GM23338 (cell line): Measurements from ENCODE around the gene GPR50. TPM values are rescaled to one million over a fixed set of nuclear protein-coding genes. Genes with fewer than 3 reads are reported as not detected.

ENCODE experiments used
- ATAC-seq: fragments of 200-7000 bp; cut with Tn5 transposase; 3 replicates; pipeline ENCODE4 v1.9.1; 2020
- DNase-seq: peaks from one replicate; pipeline ENCODE4 v3.0.0-alpha.2; 2015; ENCODE audit warnings: low spot score
- H2AFZ ChIP-seq: fragments of 200-600 bp; sonication (generic); 2 replicates; pipeline ENCODE4 v1.8.0; 2016; ENCODE audit warnings: antibody characterized with exemption, mild to moderate bottlenecking, moderate library complexity
- H3F3A ChIP-seq: fragments of 200-600 bp; sonication (generic); replicated peaks from 2 replicates; pipeline ENCODE4 v1.8.0; 2017; ENCODE audit warnings: antibody characterized with exemption, mixed run types, low read depth
- H3K27ac ChIP-seq: fragments of 200-600 bp; sonication (generic); 2 replicates; pipeline ENCODE4 v1.6.1; 2016; ENCODE audit warnings: low read depth
- H3K27me3 ChIP-seq: fragments of 200-600 bp; sonication (generic); 2 replicates; pipeline ENCODE4 v1.8.0; 2016; ENCODE audit warnings: mild to moderate bottlenecking, mixed run types, moderate library complexity; ENCODE audit not compliant: insufficient read depth
- H3K36me3 ChIP-seq: fragments of 200-600 bp; sonication (generic); 2 replicates; pipeline ENCODE4 v1.8.0; 2016; ENCODE audit warnings: mild to moderate bottlenecking; ENCODE audit not compliant: insufficient read depth
- H3K4me1 ChIP-seq: fragments of 200-600 bp; sonication (generic); 2 replicates; pipeline ENCODE4 v1.8.0; 2016; ENCODE audit warnings: mild to moderate bottlenecking, moderate library complexity; ENCODE audit not compliant: insufficient read depth
- H3K4me2 ChIP-seq: fragments of 200-600 bp; sonication (generic); 2 replicates; pipeline ENCODE4 v1.7.1; 2017; ENCODE audit warnings: mixed run types
- H3K4me3 ChIP-seq: fragments of 200-600 bp; sonication (generic); 2 replicates; pipeline ENCODE4 v1.6.1; 2016; ENCODE audit warnings: mixed run types
- H3K79me2 ChIP-seq: fragments of 200-600 bp; sonication (generic); replicated peaks from 2 replicates; pipeline ENCODE4 v1.8.0; 2017; ENCODE audit warnings: mild to moderate bottlenecking; ENCODE audit not compliant: insufficient read depth
- H3K9me2 ChIP-seq: fragments of 200-600 bp; sonication (generic); 2 replicates; pipeline ENCODE4 v1.8.0; 2017; ENCODE audit not compliant: insufficient read depth
- H4K20me1 ChIP-seq: fragments of 200-600 bp; sonication (generic); replicated peaks from 2 replicates; pipeline ENCODE4 v1.8.0; 2017; ENCODE audit warnings: mild to moderate bottlenecking; ENCODE audit not compliant: insufficient read depth
- H3K27ac Mint-ChIP-seq: 2 replicates; pipeline ENCODE4 v1.8.0; 2020; ENCODE audit warnings: inconsistent platforms, mild to moderate bottlenecking, moderate library complexity, mixed read lengths
- H3K27me3 Mint-ChIP-seq: 3 replicates; pipeline ENCODE4 v1.8.0; 2022; ENCODE audit warnings: low read depth, mild to moderate bottlenecking, moderate library complexity, mixed read lengths, inconsistent platforms; ENCODE audit not compliant: insufficient read depth, poor library complexity
- H3K36me3 Mint-ChIP-seq: 3 replicates; pipeline ENCODE4 v1.8.0; 2021; ENCODE audit warnings: low read depth, mild to moderate bottlenecking, inconsistent platforms, moderate library complexity, mixed read lengths
- H3K4me1 Mint-ChIP-seq: 3 replicates; pipeline ENCODE4 v1.8.0; 2020; ENCODE audit warnings: mild to moderate bottlenecking, inconsistent platforms, mixed read lengths
- H3K4me3 Mint-ChIP-seq: 3 replicates; pipeline ENCODE4 v1.8.0; 2021; ENCODE audit warnings: moderate library complexity, mild to moderate bottlenecking, inconsistent platforms, mixed read lengths
- H3K9me3 Mint-ChIP-seq: 3 replicates; pipeline ENCODE4 v1.8.0; 2020; ENCODE audit warnings: moderate library complexity, mild to moderate bottlenecking, inconsistent platforms, mixed read lengths
- EZH2 ChIP-seq: fragments of 200-600 bp; sonication (generic); IDR thresholded peaks from one replicate; pipeline ENCODE4 v1.8.0; 2017; ENCODE audit warnings: antibody characterized with exemption, mild to moderate bottlenecking, low read depth; ENCODE audit not compliant: unreplicated experiment
- JUNB ChIP-seq: IDR thresholded peaks from one replicate; pipeline ENCODE4 v1.6.1; 2016; ENCODE audit warnings: antibody characterized with exemption; ENCODE audit not compliant: unreplicated experiment
- REST ChIP-seq: IDR thresholded peaks from one replicate; pipeline ENCODE4 v1.6.1; 2018; ENCODE audit warnings: antibody characterized with exemption; ENCODE audit not compliant: unreplicated experiment
- STAT1 ChIP-seq: IDR thresholded peaks from one replicate; pipeline ENCODE4 v1.6.1; 2016; ENCODE audit warnings: antibody characterized with exemption; ENCODE audit not compliant: unreplicated experiment
- ZNF114 ChIP-seq: fragments of 250-450 bp; sonication (Bioruptor Pico); IDR thresholded peaks from 2 replicates; pipeline ENCODE4 v1.5.0; 2020; ENCODE audit warnings: mild to moderate bottlenecking, moderate library complexity
- ZNF331 ChIP-seq: fragments of 250-450 bp; sonication (Bioruptor Pico); IDR thresholded peaks from 2 replicates; pipeline ENCODE4 v1.5.0; 2020; ENCODE audit warnings: low read depth, mild to moderate bottlenecking, moderate library complexity
- polyA plus RNA-seq: library from polyadenylated mRNA; unstranded; fragments of >200 nt; fragmentation: Nextera tagmentation; extraction: Ambion mirVana; gene quantifications from 2 replicates; pipeline ENCODE4 v1.2.1, GENCODE V29; 2016
- total RNA-seq: library from RNA; depleted of rRNA; stranded (reverse); fragments of >200 nt; shearing (Covaris generic); gene quantifications from 2 replicates; pipeline ENCODE4 v1.2.3, GENCODE V29; 2014
- TF ChIP-seq, protein P1 (sequence below): fragments of 250-450 bp; sonication (Bioruptor Pico); IDR thresholded peaks from 2 replicates; pipeline ENCODE4 v1.5.0; 2020; ENCODE audit warnings: mild to moderate bottlenecking, moderate library complexity
- TF ChIP-seq, protein P2 (sequence below): IDR thresholded peaks from 2 replicates; pipeline ENCODE4 v1.6.1; 2016; ENCODE audit warnings: antibody characterized with exemption
- TF ChIP-seq, protein P3 (sequence below), 2 experiments: fragments of 200-600 bp in 1 of 2; sonication (generic) in 1 of 2; conservative IDR thresholded peaks; 2 replicates each; pipeline versions ENCODE4 v1.5.1 to v1.6.1; 2016 to 2017; ENCODE audit warnings: antibody characterized with exemption in 2 of 2, low read depth in 2 of 2, mild to moderate bottlenecking in 2 of 2, moderate library complexity in 1 of 2

Gene GPR50
- total and polyA plus RNA-seq, 2 experiments from 2014 or later = 0.59 to 1.5 TPM

- no peaks in the 10 kb centered on the region for H4K20me1 ChIP-seq
- Mint-ChIP-seq H3K36me3 (no peaks in the 10 kb centered on the region), H3K4me1 (peaks cover 20% of the 10 kb centered on the region; the same call in 2 of the 3 replicates), H3K9me3 (no peaks in the 10 kb centered on the region; the same call in 1 of the 3 replicates), H3K27ac (no peak overlapping the region), H3K27me3 (peaks cover 4% of the 10 kb centered on the region), H3K4me3 (no peak overlapping the region)
- no peaks in the 10 kb centered on the region for H3K9me2 ChIP-seq
- DNase-seq (no peak), ATAC-seq (no peak)
- no peak overlapping the region for H3K4me2 ChIP-seq
- H3K4me3 ChIP-seq = no peak overlapping the region
- TF ChIP-seq EZH2 (no peak), JUNB (no peak), ZNF331 (no peak), STAT1 (no peak), REST (no peak), ZNF114 (no peak)
- TF ChIP-seq, protein P1, sequence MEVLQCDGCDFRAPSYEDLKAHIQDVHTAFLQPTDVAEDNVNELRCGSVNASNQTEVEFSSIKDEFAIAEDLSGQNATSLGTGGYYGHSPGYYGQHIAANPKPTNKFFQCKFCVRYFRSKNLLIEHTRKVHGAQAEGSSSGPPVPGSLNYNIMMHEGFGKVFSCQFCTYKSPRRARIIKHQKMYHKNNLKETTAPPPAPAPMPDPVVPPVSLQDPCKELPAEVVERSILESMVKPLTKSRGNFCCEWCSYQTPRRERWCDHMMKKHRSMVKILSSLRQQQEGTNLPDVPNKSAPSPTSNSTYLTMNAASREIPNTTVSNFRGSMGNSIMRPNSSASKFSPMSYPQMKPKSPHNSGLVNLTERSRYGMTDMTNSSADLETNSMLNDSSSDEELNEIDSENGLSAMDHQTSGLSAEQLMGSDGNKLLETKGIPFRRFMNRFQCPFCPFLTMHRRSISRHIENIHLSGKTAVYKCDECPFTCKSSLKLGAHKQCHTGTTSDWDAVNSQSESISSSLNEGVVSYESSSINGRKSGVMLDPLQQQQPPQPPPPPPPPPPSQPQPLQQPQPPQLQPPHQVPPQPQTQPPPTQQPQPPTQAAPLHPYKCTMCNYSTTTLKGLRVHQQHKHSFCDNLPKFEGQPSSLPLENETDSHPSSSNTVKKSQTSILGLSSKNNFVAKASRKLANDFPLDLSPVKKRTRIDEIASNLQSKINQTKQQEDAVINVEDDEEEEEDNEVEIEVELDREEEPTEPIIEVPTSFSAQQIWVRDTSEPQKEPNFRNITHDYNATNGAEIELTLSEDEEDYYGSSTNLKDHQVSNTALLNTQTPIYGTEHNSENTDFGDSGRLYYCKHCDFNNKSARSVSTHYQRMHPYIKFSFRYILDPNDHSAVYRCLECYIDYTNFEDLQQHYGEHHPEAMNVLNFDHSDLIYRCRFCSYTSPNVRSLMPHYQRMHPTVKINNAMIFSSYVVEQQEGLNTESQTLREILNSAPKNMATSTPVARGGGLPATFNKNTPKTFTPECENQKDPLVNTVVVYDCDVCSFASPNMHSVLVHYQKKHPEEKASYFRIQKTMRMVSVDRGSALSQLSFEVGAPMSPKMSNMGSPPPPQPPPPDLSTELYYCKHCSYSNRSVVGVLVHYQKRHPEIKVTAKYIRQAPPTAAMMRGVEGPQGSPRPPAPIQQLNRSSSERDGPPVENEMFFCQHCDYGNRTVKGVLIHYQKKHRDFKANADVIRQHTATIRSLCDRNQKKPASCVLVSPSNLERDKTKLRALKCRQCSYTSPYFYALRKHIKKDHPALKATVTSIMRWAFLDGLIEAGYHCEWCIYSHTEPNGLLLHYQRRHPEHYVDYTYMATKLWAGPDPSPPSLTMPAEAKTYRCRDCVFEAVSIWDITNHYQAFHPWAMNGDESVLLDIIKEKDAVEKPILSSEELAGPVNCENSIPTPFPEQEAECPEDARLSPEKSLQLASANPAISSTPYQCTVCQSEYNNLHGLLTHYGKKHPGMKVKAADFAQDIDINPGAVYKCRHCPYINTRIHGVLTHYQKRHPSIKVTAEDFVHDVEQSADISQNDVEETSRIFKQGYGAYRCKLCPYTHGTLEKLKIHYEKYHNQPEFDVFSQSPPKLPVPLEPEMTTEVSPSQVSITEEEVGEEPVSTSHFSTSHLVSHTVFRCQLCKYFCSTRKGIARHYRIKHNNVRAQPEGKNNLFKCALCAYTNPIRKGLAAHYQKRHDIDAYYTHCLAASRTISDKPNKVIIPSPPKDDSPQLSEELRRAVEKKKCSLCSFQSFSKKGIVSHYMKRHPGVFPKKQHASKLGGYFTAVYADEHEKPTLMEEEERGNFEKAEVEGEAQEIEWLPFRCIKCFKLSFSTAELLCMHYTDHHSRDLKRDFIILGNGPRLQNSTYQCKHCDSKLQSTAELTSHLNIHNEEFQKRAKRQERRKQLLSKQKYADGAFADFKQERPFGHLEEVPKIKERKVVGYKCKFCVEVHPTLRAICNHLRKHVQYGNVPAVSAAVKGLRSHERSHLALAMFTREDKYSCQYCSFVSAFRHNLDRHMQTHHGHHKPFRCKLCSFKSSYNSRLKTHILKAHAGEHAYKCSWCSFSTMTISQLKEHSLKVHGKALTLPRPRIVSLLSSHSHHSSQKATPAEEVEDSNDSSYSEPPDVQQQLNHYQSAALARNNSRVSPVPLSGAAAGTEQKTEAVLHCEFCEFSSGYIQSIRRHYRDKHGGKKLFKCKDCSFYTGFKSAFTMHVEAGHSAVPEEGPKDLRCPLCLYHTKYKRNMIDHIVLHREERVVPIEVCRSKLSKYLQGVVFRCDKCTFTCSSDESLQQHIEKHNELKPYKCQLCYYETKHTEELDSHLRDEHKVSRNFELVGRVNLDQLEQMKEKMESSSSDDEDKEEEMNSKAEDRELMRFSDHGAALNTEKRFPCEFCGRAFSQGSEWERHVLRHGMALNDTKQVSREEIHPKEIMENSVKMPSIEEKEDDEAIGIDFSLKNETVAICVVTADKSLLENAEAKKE (CRISPR knock-in tag) = no peak
- TF ChIP-seq, protein P2, sequence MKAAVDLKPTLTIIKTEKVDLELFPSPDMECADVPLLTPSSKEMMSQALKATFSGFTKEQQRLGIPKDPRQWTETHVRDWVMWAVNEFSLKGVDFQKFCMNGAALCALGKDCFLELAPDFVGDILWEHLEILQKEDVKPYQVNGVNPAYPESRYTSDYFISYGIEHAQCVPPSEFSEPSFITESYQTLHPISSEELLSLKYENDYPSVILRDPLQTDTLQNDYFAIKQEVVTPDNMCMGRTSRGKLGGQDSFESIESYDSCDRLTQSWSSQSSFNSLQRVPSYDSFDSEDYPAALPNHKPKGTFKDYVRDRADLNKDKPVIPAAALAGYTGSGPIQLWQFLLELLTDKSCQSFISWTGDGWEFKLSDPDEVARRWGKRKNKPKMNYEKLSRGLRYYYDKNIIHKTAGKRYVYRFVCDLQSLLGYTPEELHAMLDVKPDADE = no peak
- TF ChIP-seq, protein P3, sequence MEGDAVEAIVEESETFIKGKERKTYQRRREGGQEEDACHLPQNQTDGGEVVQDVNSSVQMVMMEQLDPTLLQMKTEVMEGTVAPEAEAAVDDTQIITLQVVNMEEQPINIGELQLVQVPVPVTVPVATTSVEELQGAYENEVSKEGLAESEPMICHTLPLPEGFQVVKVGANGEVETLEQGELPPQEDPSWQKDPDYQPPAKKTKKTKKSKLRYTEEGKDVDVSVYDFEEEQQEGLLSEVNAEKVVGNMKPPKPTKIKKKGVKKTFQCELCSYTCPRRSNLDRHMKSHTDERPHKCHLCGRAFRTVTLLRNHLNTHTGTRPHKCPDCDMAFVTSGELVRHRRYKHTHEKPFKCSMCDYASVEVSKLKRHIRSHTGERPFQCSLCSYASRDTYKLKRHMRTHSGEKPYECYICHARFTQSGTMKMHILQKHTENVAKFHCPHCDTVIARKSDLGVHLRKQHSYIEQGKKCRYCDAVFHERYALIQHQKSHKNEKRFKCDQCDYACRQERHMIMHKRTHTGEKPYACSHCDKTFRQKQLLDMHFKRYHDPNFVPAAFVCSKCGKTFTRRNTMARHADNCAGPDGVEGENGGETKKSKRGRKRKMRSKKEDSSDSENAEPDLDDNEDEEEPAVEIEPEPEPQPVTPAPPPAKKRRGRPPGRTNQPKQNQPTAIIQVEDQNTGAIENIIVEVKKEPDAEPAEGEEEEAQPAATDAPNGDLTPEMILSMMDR (conservative IDR thresholded peaks at IDR 0.05; ENCODE audit: low read depth in 2 of 2) = no peak
- H3F3A ChIP-seq = no peaks in the 10 kb centered on the region
- peaks cover 30% of the 10 kb centered on the region for H3K27me3 ChIP-seq
- H2AFZ ChIP-seq = no peak overlapping the region
- H3K79me2 ChIP-seq = no peaks in the 10 kb centered on the region
- H3K27ac ChIP-seq = no peak overlapping the region
- H3K4me1 ChIP-seq = no peaks in the 10 kb centered on the region; the same call in 1 of the 2 replicates
- no peaks in the 10 kb centered on the region for H3K36me3 ChIP-seq
Observed at GRCh38 chrX:151155234-151155633, 21.1 kb upstream of the GPR50 start.
